MM.1S (cell line): ENCODE data around the gene GPX4.
A peak's percentile ranks its signal among the peaks of the same experiment; 100 is the strongest.

Experiments used
- CTCF ChIP-seq: fragments of 300-600 bp; sonication (generic); IDR thresholded peaks from 2 replicates; pipeline ENCODE4 v1.5.1; 2016; ENCODE audit warnings: antibody characterized with exemption, low read length, mixed read lengths
- EZH2 ChIP-seq: fragments of 300-600 bp; sonication (generic); optimal IDR thresholded peaks from 2 replicates; pipeline ENCODE3; 2017; ENCODE audit warnings: low read depth, mild to moderate bottlenecking, antibody characterized with exemption, low read length, mixed read lengths

- TF ChIP-seq CTCF (peak; percentile 85), EZH2 (no peak)
Observed at GRCh38 chr19:1064661-1065605, 38.9 kb upstream of the GPX4 start.
